ENCODE results near the gene MAN2A2.
A peak's percentile ranks its signal among the peaks of the same experiment; 100 is the strongest.

Gene MAN2A2

GRCh38 chr15:90941038-90941437 is 37.9 kb downstream of the MAN2A2 start:
- DNase-seq (ENCODE audit: low read depth in 2 of 3, low spot score in 1 of 3): no peak

GRCh38 chr15:90942354-90943120 is 39.4 kb downstream of the MAN2A2 start:
- no peak for DNase-seq (ENCODE audit: low read depth in 2 of 3, low spot score in 1 of 3)

GRCh38 chr15:90945091-90945490 is 42.0 kb downstream of the MAN2A2 start:
- no peak for DNase-seq (ENCODE audit: low read depth in 2 of 3, low spot score in 1 of 3)

DNA sequence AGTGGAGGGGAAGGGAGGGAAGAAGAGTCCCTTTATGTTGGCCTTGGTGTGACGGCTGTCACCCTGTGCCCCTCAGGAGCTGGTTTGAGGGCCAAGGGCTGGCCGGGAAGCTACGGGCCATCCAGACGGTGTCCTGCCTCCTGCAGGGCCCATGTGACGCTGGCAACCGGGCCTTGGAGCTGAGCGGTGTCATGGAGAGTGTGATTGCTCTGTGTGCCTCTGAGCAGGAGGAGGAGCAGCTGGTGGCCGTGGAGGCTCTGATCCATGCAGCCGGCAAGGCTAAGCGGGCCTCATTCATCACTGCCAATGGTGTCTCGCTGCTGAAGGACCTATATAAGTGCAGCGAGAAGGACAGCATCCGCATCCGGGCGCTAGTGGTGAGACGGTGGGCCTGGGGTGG is 43.4 kb downstream of the MAN2A2 start:
- no peak for DNase-seq (ENCODE audit: low read depth in 2 of 3, low spot score in 1 of 3)

DNA sequence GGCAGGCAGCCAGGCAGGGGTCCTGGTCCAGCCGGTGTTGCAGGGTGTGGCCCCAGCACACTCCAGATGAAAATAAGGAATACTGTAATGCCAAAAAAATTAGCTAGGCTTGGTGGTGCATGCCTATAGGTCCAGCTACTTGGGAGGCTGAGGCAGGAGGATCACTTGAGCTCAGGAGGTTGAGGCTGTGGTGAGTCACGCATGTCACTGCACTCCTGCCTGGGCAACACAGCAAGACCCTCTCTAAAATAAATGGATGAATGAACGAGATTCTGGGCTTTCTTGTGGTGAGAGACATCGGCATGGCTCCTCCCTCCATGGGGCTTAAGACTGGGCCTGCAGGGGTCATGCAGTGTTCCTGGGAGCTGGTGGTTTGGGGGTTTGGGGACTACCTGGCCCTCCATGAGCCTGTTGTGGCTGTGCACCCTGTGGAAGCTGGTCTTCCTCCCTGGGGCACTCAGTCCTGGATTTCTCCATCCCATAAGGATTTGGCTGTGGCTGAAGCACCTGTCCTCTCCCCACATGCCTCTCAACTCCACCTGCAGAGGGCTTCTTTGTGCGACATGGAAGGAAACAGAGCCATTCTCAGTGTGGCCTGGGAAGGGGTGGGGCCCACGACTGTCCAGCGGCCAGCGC is 44.0 kb downstream of the MAN2A2 start:
- no peak for DNase-seq (ENCODE audit: low read depth in 2 of 3, low spot score in 1 of 3)

- no peak for DNase-seq (ENCODE audit: low read depth in 2 of 3, low spot score in 1 of 3)
Measured at GRCh38 chr15:90947577-90948357, 44.7 kb downstream of the MAN2A2 start.

DNA sequence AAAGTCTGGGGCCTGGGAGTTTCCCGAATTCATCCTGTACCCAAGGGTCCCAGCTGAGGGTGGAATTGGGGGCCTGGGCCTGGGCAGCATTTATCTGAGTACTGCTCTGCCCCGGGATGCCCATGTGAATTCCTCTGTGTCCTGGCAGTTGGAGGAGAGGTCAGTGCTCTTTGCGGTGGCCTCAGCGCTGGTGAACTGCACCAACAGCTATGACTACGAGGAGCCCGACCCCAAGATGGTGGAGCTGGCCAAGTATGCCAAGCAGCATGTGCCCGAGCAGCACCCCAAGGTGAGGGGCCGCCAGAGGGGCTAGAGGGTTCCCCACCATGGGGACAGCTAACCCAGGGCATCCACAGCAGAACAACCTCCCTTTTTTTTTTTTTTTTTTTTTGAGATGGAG is 45.4 kb downstream of the MAN2A2 start:
- no peak for DNase-seq (ENCODE audit: low read depth in 2 of 3, low spot score in 1 of 3)

GRCh38 chr15:90949979-90950675 is 47.0 kb downstream of the MAN2A2 start:
- no peak for DNase-seq (ENCODE audit: low read depth in 2 of 3, low spot score in 1 of 3)

GRCh38 chr15:90950676-90951075 is 47.6 kb downstream of the MAN2A2 start:
- no peak for DNase-seq (ENCODE audit: low read depth in 2 of 3, low spot score in 1 of 3)

- no peak for DNase-seq (ENCODE audit: low read depth in 2 of 3, low spot score in 1 of 3)
Measured at GRCh38 chr15:90952901-90953677, 50.0 kb downstream of the MAN2A2 start.

DNA sequence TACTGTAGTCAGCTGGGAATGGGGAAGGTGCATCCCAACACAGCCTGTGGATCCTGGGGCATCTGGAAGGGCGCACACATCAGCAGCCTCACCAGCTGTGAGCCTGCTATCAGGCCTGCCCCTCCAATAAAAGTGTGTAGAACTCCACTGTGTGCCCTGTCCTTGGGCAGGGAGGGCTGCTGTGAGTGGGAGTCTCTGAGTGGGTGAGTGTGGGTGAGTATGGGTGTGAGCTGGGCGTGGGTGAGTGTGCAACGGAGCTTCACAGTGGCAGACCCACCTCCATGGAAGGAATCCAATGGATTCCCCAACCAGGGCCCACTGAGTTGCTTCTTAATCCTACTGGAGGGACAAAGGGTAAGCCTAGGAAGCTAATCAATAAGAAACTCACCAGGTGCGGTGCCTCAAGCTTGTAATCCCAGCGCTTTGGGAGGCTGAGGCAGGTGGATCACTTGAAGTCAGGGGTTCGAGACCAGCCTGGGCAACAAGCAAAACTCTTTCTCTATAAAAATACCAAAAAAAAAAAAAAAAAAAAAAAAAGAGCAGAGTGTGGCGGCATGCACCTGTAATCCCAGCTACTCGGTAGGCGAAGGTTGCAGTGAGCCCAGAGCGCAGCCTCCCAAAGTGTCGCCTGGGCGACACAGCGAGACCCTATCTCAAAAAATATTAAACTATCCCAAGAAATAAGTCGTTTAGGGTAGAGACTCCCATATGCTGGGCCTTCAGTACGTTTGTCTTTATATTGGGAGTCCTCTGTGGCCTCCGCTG is 51.0 kb downstream of the MAN2A2 start:
- DNase-seq (ENCODE audit: low read depth in 2 of 3, low spot score in 1 of 3): no peak

- DNase-seq (ENCODE audit: low read depth in 2 of 3, low spot score in 1 of 3): peak; percentile 83 to 89 (median 88)
Measured at GRCh38 chr15:90954712-90955623, 51.9 kb downstream of the MAN2A2 start, which contains the start of gene RCCD1. TSS of gene RCCD1 (plus strand) at chr15:90954884. CDS start at chr15:90956735, 1,851 bp downstream.

DNA sequence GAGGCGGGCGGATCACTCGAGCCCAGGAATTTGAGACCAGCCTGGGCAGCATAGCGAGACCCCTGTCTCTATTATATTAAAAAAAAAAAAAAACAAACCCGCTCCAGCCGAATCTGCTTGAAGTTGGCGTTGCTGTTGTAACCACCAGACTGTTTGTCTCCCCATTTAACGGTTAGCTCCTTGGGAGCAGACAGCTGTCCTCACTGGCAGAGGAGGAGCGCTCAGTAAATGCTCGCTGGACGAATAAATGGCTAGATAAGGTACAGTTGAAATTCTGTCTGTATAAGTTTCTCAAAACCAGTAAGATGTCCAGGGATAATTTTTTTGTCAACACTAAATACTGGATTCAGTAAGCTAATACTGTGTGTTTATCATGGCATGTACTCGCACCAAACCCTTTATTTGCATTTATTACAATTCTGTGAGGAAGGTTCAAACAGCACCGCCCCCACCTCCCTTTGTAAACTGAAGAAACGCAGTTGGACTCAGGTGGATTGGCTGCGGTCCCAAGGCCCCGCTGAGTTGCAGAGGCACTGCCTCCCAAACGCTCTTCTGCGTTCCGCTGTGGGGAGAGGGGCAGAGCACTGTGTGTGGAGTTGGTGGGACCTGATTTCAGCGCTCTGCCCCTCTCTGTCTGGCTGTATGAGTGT is 52.6 kb downstream of the MAN2A2 start:
- DNase-seq (ENCODE audit: low read depth in 2 of 3, low spot score in 1 of 3): no peak

DNA sequence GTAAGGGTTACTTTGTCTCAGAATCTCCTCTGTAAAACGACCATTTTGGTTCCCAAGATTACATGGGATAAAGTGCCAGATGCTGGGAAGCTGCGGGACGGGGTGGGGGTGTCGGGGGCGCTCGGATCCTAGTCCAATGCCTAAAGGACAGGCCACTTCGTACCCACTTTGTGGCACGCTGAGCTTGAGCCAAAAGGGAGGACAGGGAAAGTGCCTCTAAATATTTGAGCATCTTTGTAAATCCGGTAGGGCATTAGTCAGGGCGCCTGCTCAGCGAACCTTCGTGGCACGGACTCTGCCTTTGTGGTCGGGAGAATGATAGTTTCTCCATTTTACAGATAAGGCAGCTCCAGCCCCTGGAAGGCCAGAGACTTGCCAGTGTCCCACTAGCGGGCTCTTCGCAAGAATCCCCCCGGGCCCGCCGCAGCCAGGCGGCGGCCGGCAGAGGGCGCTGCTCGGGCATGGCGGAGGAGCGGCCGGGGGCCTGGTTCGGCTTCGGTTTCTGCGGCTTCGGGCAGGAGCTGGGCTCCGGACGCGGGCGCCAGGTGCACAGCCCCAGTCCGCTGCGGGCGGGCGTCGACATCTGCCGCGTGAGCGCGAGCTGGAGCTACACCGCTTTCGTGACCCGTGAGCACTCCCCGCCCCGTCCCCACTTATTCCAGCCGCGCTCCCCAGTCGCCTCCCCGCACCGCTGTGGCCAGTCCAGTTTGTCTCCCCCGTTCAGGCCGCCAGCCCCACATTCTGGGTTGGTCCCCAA is 53.4 kb downstream of the MAN2A2 start:
- peak in 2 of 3 donors; percentile 52 to 56 for DNase-seq (ENCODE audit: low read depth in 2 of 3, low spot score in 1 of 3)

DNA sequence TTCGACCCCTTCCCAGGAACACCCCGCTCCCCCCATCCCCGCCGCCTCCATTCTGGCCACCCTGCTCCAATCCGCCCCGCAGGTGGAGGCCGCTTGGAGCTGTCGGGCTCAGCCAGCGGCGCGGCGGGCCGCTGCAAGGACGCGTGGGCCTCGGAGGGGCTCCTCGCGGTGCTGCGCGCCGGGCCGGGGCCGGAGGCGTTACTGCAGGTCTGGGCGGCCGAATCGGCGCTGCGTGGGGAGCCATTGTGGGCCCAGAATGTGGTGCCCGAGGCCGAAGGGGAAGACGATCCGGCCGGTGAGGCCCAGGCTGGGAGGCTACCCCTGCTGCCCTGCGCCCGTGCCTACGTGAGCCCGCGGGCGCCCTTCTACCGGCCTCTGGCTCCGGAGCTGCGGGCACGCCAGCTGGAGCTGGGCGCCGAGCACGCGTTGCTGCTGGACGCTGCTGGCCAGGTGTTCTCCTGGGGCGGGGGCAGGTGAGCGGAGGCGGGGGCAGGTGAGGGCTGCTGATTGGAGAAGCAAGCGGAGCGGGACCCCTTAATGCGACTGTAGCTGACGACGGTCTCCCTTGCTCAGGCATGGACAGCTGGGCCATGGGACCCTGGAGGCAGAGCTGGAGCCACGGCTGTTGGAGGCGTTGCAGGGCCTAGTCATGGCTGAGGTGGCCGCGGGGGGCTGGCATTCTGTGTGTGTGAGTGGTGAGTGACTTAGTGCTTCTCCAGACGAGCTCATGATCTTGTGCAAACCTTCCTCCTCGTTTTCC is 54.1 kb downstream of the MAN2A2 start:
- no peak for DNase-seq (ENCODE audit: low read depth in 2 of 3, low spot score in 1 of 3)

- DNase-seq (ENCODE audit: low read depth in 2 of 3, low spot score in 1 of 3): no peak
Measured at GRCh38 chr15:90957791-90958190, 54.7 kb downstream of the MAN2A2 start.
